Osteoblast (primary cell): ENCODE measurements around the gene MED28. TPM values are rescaled to one million over a fixed set of nuclear protein-coding genes. Genes with fewer than 3 reads are reported as not detected.

Experiments
- DNase-seq: peaks from one replicate; pipeline ENCODE4 v3.0.0; 2011; ENCODE audit warnings: low spot score, mixed read lengths; ENCODE audit not compliant: insufficient read length; ENCODE audit errors: missing footprints
- H2AFZ ChIP-seq: 2 replicates; pipeline ENCODE4 v1.6.0; 2011; ENCODE audit warnings: mild to moderate bottlenecking, low read length
- H3K27ac ChIP-seq: 2 replicates; pipeline ENCODE4 v1.5.1; 2011; ENCODE audit warnings: mild to moderate bottlenecking, low read depth, low read length, moderate library complexity
- H3K27me3 ChIP-seq: 2 replicates; pipeline ENCODE4 v1.6.0; 2012; ENCODE audit warnings: mild to moderate bottlenecking, control low read depth, inconsistent platforms, low read length, moderate library complexity; ENCODE audit not compliant: insufficient read depth
- H3K36me3 ChIP-seq: 2 replicates; pipeline ENCODE4 v1.5.1; 2011; ENCODE audit warnings: mild to moderate bottlenecking, low read length, control low read depth, moderate library complexity; ENCODE audit not compliant: insufficient read depth
- H3K4me1 ChIP-seq: 2 replicates; pipeline ENCODE4 v1.5.1; 2011; ENCODE audit warnings: mild to moderate bottlenecking, low read length, control low read depth, moderate library complexity; ENCODE audit not compliant: insufficient read depth
- H3K4me2 ChIP-seq: 2 replicates; pipeline ENCODE4 v1.6.0; 2011; ENCODE audit warnings: mild to moderate bottlenecking, low read length; ENCODE audit not compliant: insufficient read depth
- H3K4me3 ChIP-seq: fragments of 200-600 bp; sonication (generic); 3 replicates; pipeline ENCODE4 v1.5.1; 2012; ENCODE audit warnings: mild to moderate bottlenecking, low read length, inconsistent platforms; ENCODE audit not compliant: insufficient read depth
- H3K79me2 ChIP-seq: 2 replicates; pipeline ENCODE4 v1.6.0; 2012; ENCODE audit warnings: mild to moderate bottlenecking, low read length, control low read depth, inconsistent platforms; ENCODE audit not compliant: insufficient read depth
- H3K9me3 ChIP-seq: 2 replicates; pipeline ENCODE4 v1.5.1; 2011; ENCODE audit warnings: low read depth, low read length, control low read depth
- H4K20me1 ChIP-seq: 2 replicates; pipeline ENCODE4 v1.6.0; 2012; ENCODE audit warnings: mild to moderate bottlenecking, low read length, control low read depth; ENCODE audit not compliant: insufficient read depth
- CTCF ChIP-seq: IDR thresholded peaks from 2 replicates; pipeline ENCODE4 v1.5.1; 2011; ENCODE audit warnings: mild to moderate bottlenecking, low read depth, low read length, moderate library complexity; ENCODE audit errors: extremely low read depth
- total RNA-seq: library from RNA; depleted of rRNA; stranded (reverse); fragments of >200 nt; gene quantifications from 2 replicates; pipeline ENCODE4 v1.2.3, GENCODE V29; 2012

The MED28 gene
- total RNA-seq, 1 donor: 10.9 TPM

GRCh38 chr4:17680559-17681280 lies 66.3 kb downstream of the MED28 start:
- DNase-seq: no peak
- H2AFZ ChIP-seq: no peak overlapping the region
- no peak overlapping the region for H3K4me2 ChIP-seq
- H3K36me3 ChIP-seq: no peaks in the 10 kb centered on the region
- H3K9me3 ChIP-seq: no peaks in the 10 kb centered on the region
- TF ChIP-seq CTCF: no peak
- H3K79me2 ChIP-seq: no peaks in the 10 kb centered on the region
- H3K4me3 ChIP-seq: no peak overlapping the region
- H3K27me3 ChIP-seq: no peaks in the 10 kb centered on the region
- H3K27ac ChIP-seq: no peak overlapping the region
- no peaks in the 10 kb centered on the region for H3K4me1 ChIP-seq
- H4K20me1 ChIP-seq: no peaks in the 10 kb centered on the region

GRCh38 chr4:17681281-17682221 lies 67.1 kb downstream of the MED28 start:
- Histone ChIP-seq H3K27ac (no peak overlapping the region), H2AFZ (no peak overlapping the region), H3K27me3 (no peaks in the 10 kb centered on the region), H3K4me1 (no peaks in the 10 kb centered on the region), H4K20me1 (no peaks in the 10 kb centered on the region), H3K79me2 (no peaks in the 10 kb centered on the region), H3K36me3 (no peaks in the 10 kb centered on the region), H3K9me3 (no peaks in the 10 kb centered on the region), H3K4me3 (no peak overlapping the region), H3K4me2 (no peak overlapping the region)
- DNase-seq: no peak
- no peak for TF ChIP-seq CTCF

GRCh38 chr4:17682222-17682566 lies 67.8 kb downstream of the MED28 start:
- Histone ChIP-seq H3K4me1 (no peaks in the 10 kb centered on the region), H3K36me3 (no peaks in the 10 kb centered on the region), H3K27me3 (no peaks in the 10 kb centered on the region), H3K4me2 (no peak overlapping the region), H2AFZ (no peak overlapping the region), H3K4me3 (no peak overlapping the region), H4K20me1 (no peaks in the 10 kb centered on the region), H3K27ac (no peak overlapping the region), H3K9me3 (no peaks in the 10 kb centered on the region), H3K79me2 (no peaks in the 10 kb centered on the region)
- TF ChIP-seq CTCF: no peak
- no peak for DNase-seq

Other genes with a start within 250 kb of the MED28 start
- 11.9 and 12.7 TPM in 2 replicates for gene QDPR, start 102.6 kb upstream of the MED28 start, total RNA-seq
- gene CLRN2, start 99.5 kb upstream of the MED28 start, total RNA-seq: not detected in 2 replicates
- gene LAP3, start 37.4 kb upstream of the MED28 start, total RNA-seq: 128 and 137 TPM in 2 replicates
- under 0.01 TPM in 1 of 2 replicates, not detected in the other for gene FAM184B, start 167.0 kb downstream of the MED28 start, total RNA-seq
- gene DCAF16, start 196.1 kb downstream of the MED28 start, total RNA-seq: 28.3 and 35.1 TPM in 2 replicates
- gene NCAPG, start 196.3 kb downstream of the MED28 start, total RNA-seq: 4.0 and 5.3 TPM in 2 replicates